ENCODE results near the gene PCGF5. TPM values are rescaled to one million over a fixed set of nuclear protein-coding genes. Genes with fewer than 3 reads are reported as not detected.

PCGF5 gene
- total RNA-seq, 1 donor from 2014 or later = 39.8 TPM

DNA sequence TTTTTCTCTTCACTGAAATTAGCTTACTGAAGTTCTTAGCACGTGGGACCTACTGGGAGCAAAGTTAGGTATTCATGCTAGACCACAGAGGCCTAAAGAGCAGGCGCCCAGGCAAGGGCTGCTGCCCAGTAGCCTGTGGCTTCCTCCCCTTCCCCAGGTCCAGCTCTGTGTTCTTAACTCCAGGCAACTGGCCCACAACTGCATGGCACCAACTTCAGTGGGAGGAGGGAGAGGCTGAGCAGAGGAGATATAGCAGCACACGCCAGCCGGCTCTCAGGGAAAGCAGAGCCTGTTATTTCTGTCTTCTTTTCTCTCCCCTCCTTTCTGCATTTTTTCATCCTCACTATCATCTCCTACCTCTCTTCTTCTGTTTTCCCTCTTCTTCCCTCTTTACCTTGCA, 67.4 kb downstream of the PCGF5 start:
- no peaks in the 10 kb centered on the region for H3K36me3 ChIP-seq
- no peak overlapping the region for H3K4me3 ChIP-seq
- H3K9me3 ChIP-seq = no peaks in the 10 kb centered on the region
- peak overlapping the region in 1 of 2 donors; percentile 3 for H3K27ac ChIP-seq
- peaks cover 0 to 6% of the 10 kb centered on the region in 2 donors for H3K4me1 ChIP-seq
- TF ChIP-seq, protein P1, sequence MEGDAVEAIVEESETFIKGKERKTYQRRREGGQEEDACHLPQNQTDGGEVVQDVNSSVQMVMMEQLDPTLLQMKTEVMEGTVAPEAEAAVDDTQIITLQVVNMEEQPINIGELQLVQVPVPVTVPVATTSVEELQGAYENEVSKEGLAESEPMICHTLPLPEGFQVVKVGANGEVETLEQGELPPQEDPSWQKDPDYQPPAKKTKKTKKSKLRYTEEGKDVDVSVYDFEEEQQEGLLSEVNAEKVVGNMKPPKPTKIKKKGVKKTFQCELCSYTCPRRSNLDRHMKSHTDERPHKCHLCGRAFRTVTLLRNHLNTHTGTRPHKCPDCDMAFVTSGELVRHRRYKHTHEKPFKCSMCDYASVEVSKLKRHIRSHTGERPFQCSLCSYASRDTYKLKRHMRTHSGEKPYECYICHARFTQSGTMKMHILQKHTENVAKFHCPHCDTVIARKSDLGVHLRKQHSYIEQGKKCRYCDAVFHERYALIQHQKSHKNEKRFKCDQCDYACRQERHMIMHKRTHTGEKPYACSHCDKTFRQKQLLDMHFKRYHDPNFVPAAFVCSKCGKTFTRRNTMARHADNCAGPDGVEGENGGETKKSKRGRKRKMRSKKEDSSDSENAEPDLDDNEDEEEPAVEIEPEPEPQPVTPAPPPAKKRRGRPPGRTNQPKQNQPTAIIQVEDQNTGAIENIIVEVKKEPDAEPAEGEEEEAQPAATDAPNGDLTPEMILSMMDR (IDR thresholded peaks at IDR 0.05) = no peak
- H3K27me3 ChIP-seq = no peaks in the 10 kb centered on the region
- intact Hi-C loops (cut with DNase I) = no loop called here
- DNase-seq (ENCODE audit: low spot score in 2 of 2) = no peak

DNA sequence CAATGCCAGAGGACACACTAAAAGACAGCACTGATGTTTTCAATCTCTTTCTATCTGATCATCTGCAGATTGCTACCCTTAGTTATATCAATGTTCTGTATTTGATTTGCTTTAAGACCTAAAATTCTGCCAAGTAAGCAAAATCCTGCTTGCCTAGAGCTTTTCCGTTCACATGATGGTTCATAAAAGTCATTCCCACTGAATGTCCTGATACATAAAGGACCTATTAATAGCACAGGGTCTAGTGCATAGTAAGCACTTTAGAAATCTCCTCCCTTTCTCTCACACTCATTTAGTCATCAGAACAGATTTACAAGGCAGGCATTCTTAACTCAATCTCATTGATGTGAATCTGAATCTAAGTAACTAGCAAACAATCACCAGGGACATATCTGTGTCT, 68.8 kb downstream of the PCGF5 start:
- Histone ChIP-seq H3K4me3 (no peak overlapping the region), H3K36me3 (no peaks in the 10 kb centered on the region), H3K9me3 (no peaks in the 10 kb centered on the region), H3K27ac (no peak overlapping the region), H3K4me1 (peaks cover 0 to 6% of the 10 kb centered on the region in 2 donors), H3K27me3 (no peaks in the 10 kb centered on the region)
- DNase-seq (ENCODE audit: low spot score in 2 of 2) = no peak
- intact Hi-C loops (cut with DNase I) = no loop called here
- TF ChIP-seq, protein P1 (IDR thresholded peaks at IDR 0.05) = no peak

DNA sequence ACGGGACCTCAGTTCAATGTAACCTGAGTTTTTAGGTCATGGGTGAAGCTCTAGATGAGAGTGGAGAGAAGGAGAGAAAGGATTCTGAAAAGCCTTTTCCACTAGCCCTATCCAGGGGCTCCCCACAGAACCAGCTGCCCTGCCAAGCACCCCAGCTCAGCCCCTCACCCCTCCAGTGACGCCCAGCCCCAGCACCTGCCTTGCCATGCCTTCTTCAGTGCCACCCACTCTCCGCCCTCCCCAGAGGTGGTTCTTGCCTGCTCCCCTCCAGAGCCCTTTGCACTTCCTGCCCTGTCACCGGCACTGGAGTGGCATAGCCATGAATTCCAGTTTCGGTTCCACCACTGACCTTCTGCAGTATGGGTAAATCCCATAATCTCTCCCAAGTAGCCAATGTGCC, 70.1 kb downstream of the PCGF5 start:
- H3K9me3 ChIP-seq = no peaks in the 10 kb centered on the region
- no peak overlapping the region for H3K4me3 ChIP-seq
- H3K27me3 ChIP-seq = no peaks in the 10 kb centered on the region
- TF ChIP-seq, protein P1 (IDR thresholded peaks at IDR 0.05) = no peak
- H3K27ac ChIP-seq = no peak overlapping the region
- DNase-seq (ENCODE audit: low spot score in 2 of 2) = no peak
- H3K4me1 ChIP-seq = peaks cover 0 to 6% of the 10 kb centered on the region in 2 donors
- intact Hi-C loops (cut with DNase I) = loop anchor here (10.0 kb wide), 1 partner anchor 194 kb away; no protein-coding TSS in a partner anchor
- no peaks in the 10 kb centered on the region for H3K36me3 ChIP-seq

DNA sequence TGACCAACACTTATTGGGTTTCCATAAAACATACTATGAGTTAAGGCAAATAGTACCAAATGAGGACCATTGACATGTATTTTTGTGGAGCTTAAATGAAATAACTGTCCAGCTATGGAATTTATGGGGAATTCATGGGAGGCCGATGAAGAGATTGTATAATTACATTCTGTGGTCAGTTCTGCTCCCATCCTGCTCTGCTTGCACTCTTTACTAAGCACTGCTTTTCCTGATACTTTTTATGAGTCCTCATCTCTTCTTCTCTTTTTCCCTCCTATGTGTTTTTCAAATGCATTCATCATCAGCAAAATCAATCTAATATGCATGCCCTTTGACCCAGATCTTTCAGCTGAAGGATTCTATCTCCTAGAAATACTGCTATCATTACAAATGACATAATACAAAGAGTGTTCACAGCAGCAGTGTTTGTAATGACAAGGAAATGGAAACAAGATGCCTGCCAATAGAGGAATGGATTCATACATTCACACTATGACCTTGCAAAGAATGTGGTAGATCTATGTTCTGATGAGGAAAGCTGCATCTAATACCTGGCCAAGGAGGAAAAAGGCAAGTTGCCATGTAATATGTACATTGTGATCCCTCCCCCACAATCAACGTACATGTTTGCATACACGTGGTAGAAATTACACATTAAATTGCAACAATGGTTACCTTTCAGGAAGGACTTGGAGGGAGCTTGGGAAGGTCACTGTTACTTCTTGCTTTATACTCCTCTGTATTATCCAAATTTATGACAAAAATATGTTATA, 73.9 kb downstream of the PCGF5 start:
- Histone ChIP-seq H3K4me1 (peaks cover 5 to 11% of the 10 kb centered on the region in 2 donors), H3K27me3 (no peaks in the 10 kb centered on the region), H3K9me3 (no peaks in the 10 kb centered on the region), H3K4me3 (no peak overlapping the region), H3K27ac (no peak overlapping the region), H3K36me3 (no peaks in the 10 kb centered on the region)
- intact Hi-C loops (cut with DNase I) = loop anchor here (10.0 kb wide), 1 partner anchor 190 kb away; no protein-coding TSS in a partner anchor
- DNase-seq (ENCODE audit: low spot score in 2 of 2) = no peak
- TF ChIP-seq, protein P1 (IDR thresholded peaks at IDR 0.05) = no peak

DNA sequence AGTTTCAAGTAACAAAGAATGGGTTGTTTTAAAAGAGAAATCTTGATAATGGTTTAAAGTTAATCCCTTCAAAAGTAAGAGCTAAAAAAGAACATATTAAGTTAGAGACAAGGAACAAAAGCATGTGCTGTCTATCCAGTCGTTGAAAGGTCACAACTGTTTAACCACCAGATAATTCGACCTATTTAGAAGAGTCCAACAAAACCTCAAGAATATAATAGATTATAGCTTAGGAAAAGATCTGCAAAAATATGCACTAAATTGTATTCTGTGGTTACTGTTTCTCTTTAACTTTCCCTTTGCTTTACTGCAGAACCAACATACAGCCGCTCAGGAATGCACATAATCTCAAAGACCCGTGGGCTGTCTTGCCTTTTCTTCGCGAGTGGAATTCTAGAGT, 74.9 kb downstream of the PCGF5 start:
- intact Hi-C loops (cut with DNase I) = loop anchor here (5.0 to 10.0 kb wide), 3 partner anchors 87 to 617 kb away; no protein-coding TSS in a partner anchor
- Histone ChIP-seq H3K9me3 (no peaks in the 10 kb centered on the region), H3K27ac (no peak overlapping the region), H3K36me3 (no peaks in the 10 kb centered on the region), H3K27me3 (no peaks in the 10 kb centered on the region), H3K4me1 (peaks cover 5 to 11% of the 10 kb centered on the region in 2 donors), H3K4me3 (no peak overlapping the region)
- TF ChIP-seq, protein P1 (IDR thresholded peaks at IDR 0.05) = no peak
- DNase-seq (ENCODE audit: low spot score in 2 of 2) = no peak
